GM23338 (cell line): Measurements from ENCODE around the gene MYL12B.

Experiments
- CREB1 ChIP-seq: fragments of 250-450 bp; sonication (Bioruptor Pico); IDR thresholded peaks from 2 replicates; pipeline ENCODE4 v1.5.0; 2020; ENCODE audit warnings: low read depth, mild to moderate bottlenecking, moderate library complexity
- CTCF ChIP-seq, 2 experiments: fragments of 200-600 bp in 1 of 2; sonication (generic) in 1 of 2; conservative IDR thresholded peaks; 2 replicates each; pipeline versions ENCODE4 v1.5.1 to v1.6.1; 2016 to 2017; ENCODE audit warnings: antibody characterized with exemption in 2 of 2, low read depth in 2 of 2, mild to moderate bottlenecking in 2 of 2, moderate library complexity in 1 of 2
- ETS1 ChIP-seq: IDR thresholded peaks from 2 replicates; pipeline ENCODE4 v1.6.1; 2016; ENCODE audit warnings: antibody characterized with exemption
- EZH2 ChIP-seq: fragments of 200-600 bp; sonication (generic); IDR thresholded peaks from one replicate; pipeline ENCODE4 v1.8.0; 2017; ENCODE audit warnings: antibody characterized with exemption, mild to moderate bottlenecking, low read depth; ENCODE audit not compliant: unreplicated experiment
- EZH2phosphoT487 ChIP-seq: fragments of 200-600 bp; sonication (generic); IDR thresholded peaks from one replicate; pipeline ENCODE4 v1.8.1; 2018; ENCODE audit warnings: antibody characterized with exemption; ENCODE audit not compliant: unreplicated experiment
- JUNB ChIP-seq: IDR thresholded peaks from one replicate; pipeline ENCODE4 v1.6.1; 2016; ENCODE audit warnings: antibody characterized with exemption; ENCODE audit not compliant: unreplicated experiment
- NANOG ChIP-seq: IDR thresholded peaks from 2 replicates; pipeline ENCODE4 v1.6.1; 2016; ENCODE audit warnings: antibody characterized with exemption, borderline replicate concordance
- POLR2AphosphoS5 ChIP-seq: IDR thresholded peaks from 2 replicates; pipeline ENCODE4 v1.6.1; 2016; ENCODE audit warnings: antibody characterized with exemption, low read depth
- REST ChIP-seq: IDR thresholded peaks from one replicate; pipeline ENCODE4 v1.6.1; 2018; ENCODE audit warnings: antibody characterized with exemption; ENCODE audit not compliant: unreplicated experiment
- STAT1 ChIP-seq: IDR thresholded peaks from one replicate; pipeline ENCODE4 v1.6.1; 2016; ENCODE audit warnings: antibody characterized with exemption; ENCODE audit not compliant: unreplicated experiment

GRCh38 chr18:3245853-3246634 lies 15.9 kb upstream of the MYL12B start:
- TF ChIP-seq CTCF (conservative IDR thresholded peaks at IDR 0.05; ENCODE audit: low read depth in 2 of 2): peak; percentile 84 to 99
- TF ChIP-seq POLR2AphosphoS5: no peak
- no peak for TF ChIP-seq EZH2
- TF ChIP-seq JUNB: no peak
- no peak for TF ChIP-seq STAT1
- TF ChIP-seq REST: no peak
- TF ChIP-seq EZH2phosphoT487: no peak
- TF ChIP-seq CREB1: peak; percentile 51; the same call in 1 of the 2 replicates
- TF ChIP-seq ETS1: no peak
- no peak for TF ChIP-seq NANOG
